Measurements from ENCODE around the gene DYRK1A.

The DYRK1A gene

GRCh38 chr21:37369307-37369854 lies 2.8 kb downstream of the DYRK1A start:
- ATAC-seq (replicated peaks) (no peak), DNase-seq (no peak)
- Mint-ChIP-seq H3K4me1 (ENCODE audit: low read depth in 2 of 2) (peaks cover 40 to 62% of the 10 kb centered on the region in 2 donors), H3K27me3 (no peaks in the 10 kb centered on the region), H3K4me3 (peak overlapping the region; percentile 79 to 81), H3K9me3 (no peaks in the 10 kb centered on the region), H3K36me3 (ENCODE audit: insufficient read depth) (peaks cover 28% of the 10 kb centered on the region), H3K27ac (peak overlapping the region; percentile 81 to 89)

- Mint-ChIP-seq H3K27me3 (no peaks in the 10 kb centered on the region), H3K27ac (peak overlapping the region; percentile 77 to 81), H3K36me3 (ENCODE audit: insufficient read depth) (peaks cover 28% of the 10 kb centered on the region), H3K4me1 (ENCODE audit: low read depth in 2 of 2) (peaks cover 44 to 67% of the 10 kb centered on the region in 2 donors), H3K9me3 (no peaks in the 10 kb centered on the region), H3K4me3 (peak overlapping the region; percentile 79 to 81)
- ATAC-seq (replicated peaks) (no peak), DNase-seq (no peak)
Measured at GRCh38 chr21:37370152-37371040, 3.8 kb downstream of the DYRK1A start.

DNA sequence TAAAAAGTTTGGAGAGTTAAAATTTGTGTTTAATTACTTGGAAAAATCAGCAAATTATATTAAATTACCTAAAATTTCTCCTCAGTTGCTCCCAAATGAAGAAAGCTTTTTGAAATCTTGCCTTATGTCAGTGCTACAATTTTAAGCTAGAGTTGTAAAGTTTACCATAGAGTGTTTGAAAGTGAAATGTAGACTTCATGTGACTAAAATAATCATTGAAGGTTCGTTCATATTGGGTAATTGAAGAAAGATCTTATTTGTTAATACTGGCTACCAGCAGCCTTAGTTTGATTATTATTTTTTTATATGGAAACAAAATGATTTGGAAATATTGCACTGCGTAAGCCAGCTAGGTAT lies 4.4 kb downstream of the DYRK1A start:
- Mint-ChIP-seq H3K27me3 (no peaks in the 10 kb centered on the region), H3K27ac (peak overlapping the region; percentile 77 to 81), H3K4me1 (ENCODE audit: low read depth in 2 of 2) (peaks cover 46 to 70% of the 10 kb centered on the region in 2 donors), H3K9me3 (no peaks in the 10 kb centered on the region), H3K4me3 (peak overlapping the region; percentile 79 to 81), H3K36me3 (ENCODE audit: insufficient read depth) (peaks cover 26% of the 10 kb centered on the region)
- ATAC-seq (replicated peaks) = no peak
- DNase-seq = no peak

- ATAC-seq (replicated peaks) = no peak
- Mint-ChIP-seq H3K4me3 (peak overlapping the region; percentile 10 to 79), H3K27me3 (no peaks in the 10 kb centered on the region), H3K4me1 (ENCODE audit: low read depth in 2 of 2) (peaks cover 54 to 77% of the 10 kb centered on the region in 2 donors), H3K9me3 (no peaks in the 10 kb centered on the region), H3K36me3 (ENCODE audit: insufficient read depth) (peaks cover 20% of the 10 kb centered on the region), H3K27ac (peak overlapping the region in 1 of 2 donors; percentile 81)
- DNase-seq = no peak
Measured at GRCh38 chr21:37372127-37372731, 5.7 kb downstream of the DYRK1A start.

DNA sequence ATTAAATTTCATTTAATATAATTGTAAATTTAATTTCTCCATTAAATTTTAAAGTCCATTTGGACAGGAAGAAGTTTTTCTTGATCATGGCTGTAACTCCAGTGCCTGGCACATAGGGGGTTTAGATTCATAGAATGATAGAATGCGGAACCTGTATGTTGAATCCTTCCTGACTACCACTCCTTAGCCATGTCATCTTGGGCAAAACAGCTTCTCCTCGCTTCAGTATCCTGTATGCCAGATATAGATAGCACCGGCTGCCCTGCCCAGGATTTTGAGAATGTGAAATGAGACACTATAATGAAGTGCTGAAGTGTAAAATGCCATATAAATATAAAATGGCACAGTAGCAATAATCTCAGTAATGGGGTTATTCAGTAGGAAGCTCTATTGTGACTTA lies 6.4 kb downstream of the DYRK1A start:
- Mint-ChIP-seq H3K36me3 (ENCODE audit: insufficient read depth) (peaks cover 21% of the 10 kb centered on the region), H3K4me3 (peak overlapping the region; percentile 24 to 79), H3K4me1 (ENCODE audit: low read depth in 2 of 2) (peaks cover 61 to 84% of the 10 kb centered on the region in 2 donors), H3K27me3 (no peaks in the 10 kb centered on the region), H3K9me3 (no peaks in the 10 kb centered on the region), H3K27ac (peak overlapping the region in 1 of 2 donors; percentile 85)
- no peak for ATAC-seq (replicated peaks)
- no peak for DNase-seq

DNA sequence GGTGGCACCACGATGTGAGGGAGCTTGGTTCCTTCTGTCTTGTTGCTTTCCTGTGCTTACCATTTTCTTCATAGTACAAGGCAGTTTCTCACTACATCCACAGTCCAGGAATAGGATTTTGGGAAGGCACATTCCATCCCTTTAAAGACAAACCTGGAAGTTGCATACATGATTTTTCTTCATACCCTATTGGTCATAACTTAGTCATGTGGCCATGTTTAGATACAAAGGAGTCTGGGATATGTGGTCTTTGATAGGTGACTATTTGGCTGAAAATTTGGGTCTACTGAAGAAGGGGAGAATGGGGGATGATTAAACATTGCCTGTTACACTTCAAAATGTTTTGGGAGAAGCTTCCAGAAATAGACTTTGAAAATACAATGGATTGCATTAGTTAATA lies 7.0 kb downstream of the DYRK1A start:
- peak overlapping the region; percentile 24 to 79 for H3K4me3 Mint-ChIP-seq
- DNase-seq = no peak
- peaks cover 16% of the 10 kb centered on the region for H3K36me3 Mint-ChIP-seq (ENCODE audit: insufficient read depth)
- no peak for ATAC-seq (replicated peaks)
- H3K27me3 Mint-ChIP-seq = no peaks in the 10 kb centered on the region
- H3K4me1 Mint-ChIP-seq (ENCODE audit: low read depth in 2 of 2) = peaks cover 63 to 86% of the 10 kb centered on the region in 2 donors
- peak overlapping the region in 1 of 2 donors; percentile 85 for H3K27ac Mint-ChIP-seq
- H3K9me3 Mint-ChIP-seq = no peaks in the 10 kb centered on the region

- Mint-ChIP-seq H3K4me3 (peak overlapping the region in 1 of 2 donors; percentile 24), H3K27me3 (no peaks in the 10 kb centered on the region)
Measured at GRCh38 chr21:37374027-37374426, 7.5 kb downstream of the DYRK1A start.

DNA sequence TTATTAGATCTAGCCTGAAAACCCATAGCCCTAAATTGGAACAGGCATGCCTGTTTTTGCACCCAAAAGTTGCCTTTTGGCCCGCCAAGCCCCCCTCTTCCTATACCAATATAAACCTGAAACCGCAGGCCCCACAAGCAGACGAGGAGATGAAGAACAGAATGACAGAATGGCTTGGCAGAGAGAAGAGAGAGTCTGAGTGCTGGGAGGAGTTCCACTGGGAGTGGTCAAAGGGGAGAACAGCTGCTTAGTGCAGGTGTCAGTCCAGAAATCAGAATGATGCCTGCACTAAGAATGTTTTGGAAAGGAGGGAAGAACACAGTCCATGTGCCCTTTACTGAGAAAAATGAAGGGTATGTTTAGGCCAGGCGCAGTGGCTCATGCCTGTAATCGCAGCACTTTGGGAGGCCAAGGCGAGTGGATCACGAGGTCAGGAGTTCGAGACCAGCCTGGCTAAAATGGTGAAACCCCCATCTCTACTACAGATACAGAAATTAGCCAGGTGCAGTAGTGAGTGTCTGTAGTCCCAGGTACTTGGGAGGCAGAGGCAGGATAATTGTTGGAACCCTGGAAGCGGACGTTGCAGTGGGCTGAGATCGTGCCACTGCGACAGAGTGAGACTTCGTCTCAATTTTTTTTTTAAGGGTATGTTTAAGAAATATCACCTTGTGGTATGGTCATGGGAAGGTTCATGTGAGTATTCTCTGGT lies 9.4 kb downstream of the DYRK1A start:
- DNase-seq (no peak), ATAC-seq (replicated peaks) (no peak)
- Mint-ChIP-seq H3K9me3 (no peaks in the 10 kb centered on the region), H3K27me3 (no peaks in the 10 kb centered on the region), H3K36me3 (ENCODE audit: insufficient read depth) (peaks cover 14% of the 10 kb centered on the region), H3K4me3 (peak overlapping the region; percentile 34 to 58), H3K27ac (peak overlapping the region; percentile 10 to 63), H3K4me1 (ENCODE audit: low read depth in 2 of 2) (peaks cover 67 to 84% of the 10 kb centered on the region in 2 donors)

More at GRCh38 chr21:37374027-37374426, 7.5 kb downstream of the DYRK1A start:
- ATAC-seq (replicated peaks) (no peak), DNase-seq (no peak)
- H3K36me3 Mint-ChIP-seq (ENCODE audit: insufficient read depth) = peaks cover 16% of the 10 kb centered on the region
- peaks cover 64 to 86% of the 10 kb centered on the region in 2 donors for H3K4me1 Mint-ChIP-seq (ENCODE audit: low read depth in 2 of 2)
- peak overlapping the region; percentile 75 to 85 for H3K27ac Mint-ChIP-seq
- H3K9me3 Mint-ChIP-seq = no peaks in the 10 kb centered on the region

DNA sequence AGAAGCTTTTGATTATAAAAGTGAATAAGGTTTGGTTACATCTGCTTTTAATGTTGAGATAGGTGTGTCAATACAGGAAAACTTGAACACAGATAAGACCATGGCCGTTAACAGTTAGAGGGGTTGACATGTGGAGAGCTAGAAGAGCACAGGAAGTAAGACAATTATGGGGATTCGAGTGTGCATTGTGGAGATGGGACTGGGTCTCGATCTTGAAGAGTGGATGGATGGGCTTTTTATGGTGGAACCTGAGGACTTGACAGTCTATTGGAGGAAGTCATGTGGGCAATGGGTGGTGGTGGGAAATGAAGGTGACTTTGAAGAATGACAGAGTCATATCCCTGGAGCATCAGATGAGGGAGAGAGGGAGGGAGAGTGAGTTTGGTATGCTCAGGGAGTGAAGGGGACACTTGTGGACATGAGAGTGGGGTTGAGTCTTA lies 12.1 kb downstream of the DYRK1A start:
- no peak for ATAC-seq (replicated peaks)
- H3K9me3 Mint-ChIP-seq = no peaks in the 10 kb centered on the region

GRCh38 chr21:37380349-37381323 lies 14.1 kb downstream of the DYRK1A start:
- Mint-ChIP-seq H3K27ac (peak overlapping the region in 1 of 2 donors; percentile 57), H3K36me3 (ENCODE audit: insufficient read depth) (peaks cover 16% of the 10 kb centered on the region), H3K9me3 (no peaks in the 10 kb centered on the region), H3K4me1 (ENCODE audit: low read depth in 2 of 2) (peaks cover 72 to 80% of the 10 kb centered on the region in 2 donors), H3K4me3 (peak overlapping the region; percentile 36 to 39), H3K27me3 (no peaks in the 10 kb centered on the region)
- DNase-seq (no peak), ATAC-seq (replicated peaks) (no peak)

More for the DNA sequence above, 12.1 kb downstream of the DYRK1A start:
- peak overlapping the region; percentile 6 to 10 for H3K27ac Mint-ChIP-seq
- peak overlapping the region; percentile 43 to 62 for H3K4me3 Mint-ChIP-seq
- H3K36me3 Mint-ChIP-seq (ENCODE audit: insufficient read depth) = peaks cover 14% of the 10 kb centered on the region
- H3K27me3 Mint-ChIP-seq = no peaks in the 10 kb centered on the region
- DNase-seq = no peak
- H3K4me1 Mint-ChIP-seq (ENCODE audit: low read depth in 2 of 2) = peaks cover 69 to 77% of the 10 kb centered on the region in 2 donors

- Mint-ChIP-seq H3K27me3 (no peaks in the 10 kb centered on the region), H3K36me3 (ENCODE audit: insufficient read depth) (peaks cover 15% of the 10 kb centered on the region), H3K4me1 (ENCODE audit: low read depth in 2 of 2) (peaks cover 72 to 81% of the 10 kb centered on the region in 2 donors), H3K9me3 (no peaks in the 10 kb centered on the region), H3K4me3 (peak overlapping the region; percentile 0 to 36), H3K27ac (no peak overlapping the region)
- no peak for ATAC-seq (replicated peaks)
- DNase-seq = no peak
Measured at GRCh38 chr21:37381883-37382585, 15.5 kb downstream of the DYRK1A start.

DNA sequence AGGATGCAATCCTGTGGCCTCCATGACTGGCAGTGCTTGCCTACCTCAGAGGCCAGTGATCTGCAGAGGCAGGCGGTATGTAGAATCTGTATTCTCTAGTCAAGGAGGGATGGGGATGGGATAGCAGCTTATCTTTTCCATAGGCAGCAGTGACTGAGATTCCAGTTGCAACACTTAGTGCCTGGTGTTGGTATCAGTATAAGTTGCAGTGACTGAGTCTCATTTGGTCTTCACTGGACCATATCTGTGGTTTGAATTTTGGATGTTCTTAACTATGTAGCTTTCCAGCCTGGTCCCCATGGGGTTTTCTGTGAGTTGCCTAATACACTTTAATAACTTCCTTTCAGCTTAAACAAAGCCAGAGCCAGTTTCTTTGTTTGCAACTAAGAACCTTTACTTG lies 16.5 kb downstream of the DYRK1A start:
- Mint-ChIP-seq H3K27ac (peak overlapping the region; percentile 7 to 36), H3K4me1 (ENCODE audit: low read depth in 2 of 2) (peaks cover 72 to 82% of the 10 kb centered on the region in 2 donors), H3K9me3 (no peaks in the 10 kb centered on the region), H3K4me3 (peak overlapping the region in 1 of 2 donors; percentile 43), H3K27me3 (no peaks in the 10 kb centered on the region), H3K36me3 (ENCODE audit: insufficient read depth) (peaks cover 10% of the 10 kb centered on the region)
- DNase-seq = no peak
- no peak for ATAC-seq (replicated peaks)

Measured in effector memory CD8-positive, alpha-beta T cell (primary cell).